Measurements from ENCODE around the gene ROCK2.

GRCh38 chr2:11235583-11235982, 108.9 kb downstream of the ROCK2 start:
- TF ChIP-seq CTCF (IDR thresholded peaks at IDR 0.05) (no peak), POLR2AphosphoS5 (IDR thresholded peaks at IDR 0.05) (no peak), EP300 (IDR thresholded peaks at IDR 0.05) (no peak)
